Activated T-helper 1 cell treated with anti-CD3 and anti-CD28 coated beads, Interleukin-2, amount 50 U/mL, for 16 hours (primary cell): ENCODE data around the gene THADA.
"Not testable (repeated sequence)": the region's sequence is repeated elsewhere in the genome, so short reads cannot be mapped to it uniquely, and the experiment has no call there.

Experiments
- DNase-seq, 2 donors: peaks; one replicate each; pipeline ENCODE4 v3.0.0-alpha.2; 2020; ENCODE audit warnings: low read depth in 1 of 2, low spot score in 1 of 2

THADA gene

GRCh38 chr2:43393918-43394317 lies 201.9 kb downstream of the THADA start:
- no peak for DNase-seq

- DNase-seq: no peak
Observed at GRCh38 chr2:43391878-43392215, 204.0 kb downstream of the THADA start.

GRCh38 chr2:43391201-43391877 lies 204.5 kb downstream of the THADA start:
- no peak for DNase-seq

GRCh38 chr2:43389581-43390466 lies 206.0 kb downstream of the THADA start:
- no peak for DNase-seq

GRCh38 chr2:43388371-43388770 lies 207.5 kb downstream of the THADA start:
- DNase-seq: no peak

GRCh38 chr2:43387092-43388062 lies 208.5 kb downstream of the THADA start:
- DNase-seq: no peak

- DNase-seq: not testable (repeated sequence)
Observed at GRCh38 chr2:43386679-43387078, 209.2 kb downstream of the THADA start.

GRCh38 chr2:43384143-43384542 lies 211.7 kb downstream of the THADA start:
- no peak for DNase-seq

- no peak for DNase-seq
Observed at GRCh38 chr2:43383533-43383932, 212.3 kb downstream of the THADA start.

- DNase-seq: no peak
Observed at GRCh38 chr2:43379494-43379893, 216.3 kb downstream of the THADA start.

- no peak for DNase-seq
Observed at GRCh38 chr2:43377327-43377726, 218.5 kb downstream of the THADA start.

- DNase-seq: no peak
Observed at GRCh38 chr2:43376523-43377198, 219.2 kb downstream of the THADA start.

GRCh38 chr2:43375746-43376522 lies 219.9 kb downstream of the THADA start:
- DNase-seq: no peak

- DNase-seq: no peak
Observed at GRCh38 chr2:43372416-43373081, 223.3 kb downstream of the THADA start.

- no peak for DNase-seq
Observed at GRCh38 chr2:43370705-43371104, 225.1 kb downstream of the THADA start.

- no peak for DNase-seq
Observed at GRCh38 chr2:43370146-43370545, 225.7 kb downstream of the THADA start.

- no peak for DNase-seq
Observed at GRCh38 chr2:43368483-43369385, 227.1 kb downstream of the THADA start.

- DNase-seq: no peak
Observed at GRCh38 chr2:43367012-43367782, 228.6 kb downstream of the THADA start.
